ENCODE results near the gene TARS3.
"Not testable (repeated sequence)": the region's sequence is repeated elsewhere in the genome, so short reads cannot be mapped to it uniquely, and the experiment has no call there.

TARS3 gene

DNA sequence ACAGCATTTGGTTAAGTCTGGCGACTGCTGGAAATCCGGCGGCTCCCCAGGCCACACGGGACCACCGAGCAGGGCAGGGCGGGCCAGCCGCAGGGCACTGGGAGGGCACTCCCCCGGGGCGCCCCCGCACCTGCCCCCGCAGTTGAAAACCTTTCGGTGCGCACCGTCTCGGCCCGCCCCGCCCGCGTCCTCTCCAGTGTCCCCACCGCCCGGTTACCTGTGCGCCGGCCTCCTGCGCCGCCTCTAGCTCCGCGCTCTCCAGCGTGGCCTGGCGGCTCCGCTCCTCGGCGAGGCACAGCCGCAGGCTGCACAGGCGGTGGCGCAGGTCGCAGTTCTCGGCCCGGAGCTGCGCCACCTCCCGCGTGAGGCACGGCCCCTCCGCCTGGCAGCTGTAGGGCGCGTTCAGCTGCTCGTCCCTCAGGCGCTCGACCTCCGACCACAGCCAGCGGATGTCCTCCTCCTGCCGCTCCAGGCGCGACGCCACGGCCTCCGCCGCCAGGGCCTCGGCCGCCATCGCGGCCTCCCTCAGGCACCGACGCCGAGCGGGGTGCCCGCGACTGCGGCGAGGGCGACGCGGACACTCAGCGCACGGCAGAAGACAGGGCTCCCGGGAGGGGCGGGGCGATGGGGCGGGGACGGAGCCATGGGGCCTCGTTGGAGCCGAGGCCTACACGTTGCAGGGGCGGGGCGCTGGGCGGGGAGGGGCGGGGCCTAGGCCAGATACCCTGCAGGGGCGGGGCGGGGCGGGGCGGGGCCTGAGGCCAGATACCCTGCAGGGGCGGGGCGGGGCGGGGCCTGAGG, at the start of gene TARS3:
TARS3 (minus strand) TSS at position 600 of the 801 bp plus-strand sequence; CDS start at position 514, 86 bp downstream.
- peak; percentile 77 for DNase-seq (ENCODE audit: low spot score)

DNA sequence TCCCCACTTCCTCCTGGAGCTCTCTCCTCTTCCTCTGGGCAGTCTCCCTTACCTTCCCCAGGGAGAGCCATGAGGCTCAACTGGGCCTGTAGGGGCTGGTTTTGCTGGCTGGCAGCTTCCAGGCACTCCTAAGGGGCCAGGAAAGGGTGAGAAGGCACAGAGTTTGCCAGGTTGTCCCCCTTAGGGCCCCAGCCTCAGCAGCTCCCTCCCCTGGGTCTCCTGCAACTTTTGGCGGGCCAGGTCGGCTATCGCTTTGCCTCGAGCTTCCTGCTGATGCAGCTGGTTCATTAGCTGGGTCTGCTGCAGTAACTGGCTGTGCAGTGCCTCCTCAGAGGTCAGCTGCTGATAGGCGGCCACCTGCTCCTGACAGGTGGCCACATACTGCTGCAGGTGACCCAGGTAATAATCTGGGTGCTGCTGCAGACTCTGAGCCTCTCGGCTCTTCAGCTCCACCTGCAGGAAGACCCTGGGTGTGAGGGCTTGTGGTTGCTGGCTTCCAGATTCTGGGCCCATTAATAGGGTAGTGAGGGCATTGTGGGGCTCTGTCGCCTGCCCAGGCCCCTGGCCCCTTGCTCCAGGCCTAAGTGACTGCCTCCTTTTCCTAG, 49.3 kb upstream of the TARS3 start:
- DNase-seq (ENCODE audit: low spot score), result no peak

GRCh38 chr15:101772921-101773320, 48.6 kb upstream of the TARS3 start:
- DNase-seq (ENCODE audit: low spot score), result no peak

GRCh38 chr15:101767083-101767640, 42.9 kb upstream of the TARS3 start:
- not testable (repeated sequence) for DNase-seq (ENCODE audit: low spot score)

- DNase-seq (ENCODE audit: low spot score), result no peak
Measured at GRCh38 chr15:101765772-101766456, 41.6 kb upstream of the TARS3 start.

GRCh38 chr15:101765340-101765671, 41.0 kb upstream of the TARS3 start:
- DNase-seq (ENCODE audit: low spot score), result not testable (repeated sequence)

DNA sequence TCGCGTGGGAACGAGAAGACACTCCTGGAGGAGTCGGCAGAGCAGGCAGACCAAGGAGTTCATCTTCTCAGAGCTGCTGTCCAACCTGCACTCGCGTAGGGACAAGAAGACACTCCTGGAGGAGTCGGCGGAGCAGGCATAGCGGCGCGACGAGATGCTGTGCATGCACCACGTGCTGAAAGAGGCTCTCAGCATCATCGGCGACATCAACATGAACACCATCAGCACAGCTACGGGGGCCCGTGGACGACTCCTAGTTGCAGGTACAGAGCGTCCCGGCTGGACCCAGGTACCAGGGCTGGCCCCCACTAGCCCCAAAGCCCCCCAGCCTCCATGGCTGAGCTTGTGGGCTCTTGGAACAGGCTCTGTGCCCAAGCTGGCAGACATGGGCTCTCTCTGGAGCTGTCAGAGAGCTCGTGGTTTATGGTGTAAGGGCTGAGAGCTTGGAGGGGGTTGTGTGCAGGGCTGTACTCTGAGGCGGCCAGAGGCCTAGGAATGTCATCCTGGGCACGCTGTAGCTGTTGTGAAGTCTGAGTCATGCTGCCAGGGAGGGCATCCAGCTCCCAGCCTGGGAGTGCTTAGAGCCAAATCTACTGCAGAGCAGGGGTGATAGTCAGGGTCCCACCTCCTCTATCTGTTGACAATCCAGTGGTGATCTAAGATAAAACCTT, 40.5 kb upstream of the TARS3 start:
- DNase-seq (ENCODE audit: low spot score), result not testable (repeated sequence)

GRCh38 chr15:101746716-101747082, 22.4 kb upstream of the TARS3 start:
- DNase-seq (ENCODE audit: low spot score), result not testable (repeated sequence)

DNA sequence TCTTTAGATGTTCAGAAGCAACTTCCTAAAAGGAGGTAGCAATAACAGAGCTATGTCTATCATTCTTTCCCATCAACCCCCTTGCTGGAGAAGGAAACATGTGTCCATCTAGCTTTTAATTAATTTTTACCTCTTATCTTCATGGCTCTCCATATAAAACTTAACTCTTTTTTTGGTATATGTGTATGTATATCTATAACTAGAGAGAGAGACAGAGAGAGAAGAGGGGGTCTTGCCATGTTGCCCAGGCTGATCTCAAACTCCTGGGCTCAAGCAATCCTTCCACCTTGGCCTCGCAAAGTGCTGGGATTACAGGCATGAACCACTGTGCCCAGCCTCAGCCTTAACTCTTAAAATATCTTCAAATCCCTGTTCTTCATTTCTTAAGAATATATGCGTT, 10.6 kb upstream of the TARS3 start:
- not testable (repeated sequence) for DNase-seq (ENCODE audit: low spot score)

DNA sequence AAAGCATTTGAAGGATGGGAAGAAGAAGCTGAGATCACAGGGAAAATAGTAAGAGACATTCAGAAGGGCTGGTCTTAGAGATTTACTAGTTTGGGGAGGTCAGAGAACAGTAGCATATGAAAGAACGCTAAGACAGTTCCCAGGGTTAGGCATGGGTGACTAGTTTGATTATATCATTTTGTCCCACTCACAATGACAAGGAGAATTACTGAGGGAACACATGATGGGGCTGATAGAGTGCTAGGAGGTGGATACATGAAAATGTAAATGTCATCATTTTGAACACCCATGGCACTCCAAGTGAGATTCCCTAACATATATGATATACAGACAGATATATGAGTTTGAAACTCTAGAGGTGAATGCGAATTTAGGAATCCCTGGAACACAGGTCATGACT, 9.3 kb upstream of the TARS3 start:
- no peak for DNase-seq (ENCODE audit: low spot score)

DNA sequence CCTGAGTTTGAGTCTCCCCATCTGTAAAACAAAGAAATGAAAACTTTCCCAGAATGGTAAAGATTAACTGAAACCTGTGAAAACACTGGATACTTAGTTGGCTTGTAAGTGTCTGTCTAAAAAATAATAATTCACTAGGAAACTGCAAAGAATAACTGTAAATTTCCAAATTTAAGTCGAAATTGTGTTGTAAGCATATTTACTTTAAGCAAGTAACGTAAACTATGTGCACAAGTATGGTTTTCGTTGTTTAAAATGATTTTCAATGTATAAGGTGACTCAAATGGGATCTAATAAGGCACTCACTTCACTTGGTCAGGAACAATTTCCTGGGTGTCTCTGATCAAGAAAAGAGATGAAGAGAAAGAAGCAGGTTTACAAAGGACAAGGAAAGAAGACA, 8.5 kb upstream of the TARS3 start:
- no peak for DNase-seq (ENCODE audit: low spot score)

GRCh38 chr15:101731746-101732145, 7.5 kb upstream of the TARS3 start:
- no peak for DNase-seq (ENCODE audit: low spot score)

DNA sequence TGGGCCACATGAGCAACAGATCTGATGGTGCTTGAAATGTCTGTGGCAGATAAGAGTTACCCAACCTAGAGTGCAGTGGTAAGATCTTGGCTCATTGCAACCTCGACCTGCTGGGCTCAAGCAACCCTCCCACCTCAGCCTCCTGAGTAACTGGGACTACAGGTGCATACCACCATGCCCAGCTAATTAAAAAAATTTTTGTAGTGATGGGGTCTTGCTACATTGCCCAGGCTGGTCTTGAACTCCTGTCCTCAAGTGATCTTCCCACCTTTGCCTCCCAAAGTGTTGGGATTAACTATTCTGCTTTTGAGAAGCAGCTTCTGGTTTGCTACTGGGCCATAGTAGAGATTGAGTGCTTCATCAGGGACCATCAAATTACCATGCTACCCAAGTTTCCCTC, 2.9 kb upstream of the TARS3 start:
- DNase-seq (ENCODE audit: low spot score), result no peak

DNA sequence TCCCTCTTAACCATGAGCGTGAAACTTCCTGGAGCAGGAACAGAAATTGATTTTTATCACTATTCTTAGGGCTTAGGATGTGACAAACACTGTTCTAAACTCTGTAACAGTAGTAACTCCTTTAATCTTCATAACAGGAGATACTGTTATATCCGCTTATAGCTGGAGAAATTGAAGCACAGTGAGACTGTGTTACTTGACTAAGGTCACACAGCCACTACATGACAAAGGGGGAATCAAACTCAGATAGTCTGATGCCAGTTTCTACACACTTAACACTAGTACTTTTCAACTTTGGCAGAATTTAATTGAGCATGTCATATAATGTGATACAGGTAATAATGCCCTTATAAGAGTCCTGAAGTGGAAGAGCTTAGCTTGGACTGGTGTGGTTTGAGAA, 800 bp upstream of the TARS3 start:
- no peak for DNase-seq (ENCODE audit: low spot score)

GRCh38 chr15:101724675-101725005, 367 bp upstream of the TARS3 start:
- no peak for DNase-seq (ENCODE audit: low spot score)

DNA sequence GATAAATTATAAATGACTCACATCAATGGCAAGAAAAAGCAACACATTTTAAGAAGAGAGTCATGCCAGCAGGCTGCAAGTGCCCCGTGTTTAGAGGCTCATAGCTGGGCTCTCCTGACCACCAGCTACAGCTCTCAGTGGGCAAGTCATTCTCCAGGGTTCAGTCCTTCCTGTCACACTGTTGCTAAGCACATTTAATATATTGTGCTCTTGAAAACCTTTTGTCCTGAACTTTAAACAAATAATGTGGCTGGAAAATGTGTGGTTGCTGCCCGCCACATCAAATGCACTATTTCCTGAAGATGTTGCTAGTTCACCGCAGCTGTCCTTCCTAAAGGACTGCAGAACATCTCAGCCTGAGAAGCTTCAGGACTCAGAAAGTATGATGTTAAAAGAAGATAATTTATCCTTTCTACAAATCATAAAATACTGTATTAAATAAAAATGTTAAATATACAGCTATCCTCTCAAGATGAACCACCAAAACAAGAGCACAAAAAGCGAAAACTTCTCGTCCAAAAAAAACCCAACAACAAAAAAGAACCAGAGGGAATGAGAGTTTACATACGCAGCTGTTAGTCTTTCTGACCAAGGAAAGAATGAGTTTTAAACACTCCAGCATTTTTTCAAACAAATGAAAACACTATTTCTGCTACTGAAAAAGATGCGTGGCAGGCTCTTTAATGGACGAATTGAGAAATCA, 951 bp downstream of the TARS3 start:
- peak; percentile 21 for DNase-seq (ENCODE audit: low spot score)

GRCh38 chr15:101718896-101719295, 5.4 kb downstream of the TARS3 start:
- DNase-seq (ENCODE audit: low spot score), result no peak

GRCh38 chr15:101712078-101712477, 12.2 kb downstream of the TARS3 start:
- DNase-seq (ENCODE audit: low spot score), result no peak

DNA sequence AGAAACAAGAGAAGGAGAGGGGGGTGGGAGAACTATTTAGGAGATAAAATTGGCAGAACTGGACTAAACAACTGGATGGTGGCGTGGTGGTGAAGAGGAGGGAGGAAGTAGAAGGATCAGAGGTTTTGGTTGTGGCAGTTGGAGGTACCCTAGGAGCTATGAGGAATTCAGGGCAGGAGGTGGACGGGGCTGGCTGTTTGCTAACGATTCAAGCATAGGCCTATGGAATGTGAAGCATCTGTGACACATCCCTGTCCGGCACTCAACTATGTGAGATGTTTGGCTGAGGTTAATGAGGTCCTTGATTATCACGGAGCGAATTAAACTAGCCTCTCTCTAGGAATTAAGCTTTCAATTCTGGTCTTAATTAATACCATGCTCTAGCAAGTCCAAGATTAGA, 13.5 kb downstream of the TARS3 start:
- DNase-seq (ENCODE audit: low spot score), result no peak

GRCh38 chr15:101709466-101709865, 14.8 kb downstream of the TARS3 start:
- DNase-seq (ENCODE audit: low spot score), result no peak

DNA sequence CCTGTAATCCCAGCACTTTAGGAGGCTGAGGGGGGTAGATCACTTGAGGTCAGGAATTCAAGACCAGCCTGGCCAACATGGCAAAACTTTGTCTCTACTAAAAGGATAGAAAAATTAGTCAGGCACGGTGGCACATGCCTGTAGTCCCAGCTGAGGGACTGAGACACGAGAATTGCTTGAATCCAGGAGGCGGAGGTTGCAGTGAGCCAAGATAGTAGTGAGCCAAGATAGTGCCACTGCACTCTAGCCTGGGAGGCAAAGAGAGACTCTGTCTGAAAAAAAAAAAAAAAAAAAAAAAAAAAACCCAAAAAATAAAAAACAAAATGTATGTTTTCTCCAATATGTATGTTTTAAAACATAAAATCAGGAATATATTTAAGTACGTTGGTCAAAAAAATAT, 16.3 kb downstream of the TARS3 start:
- DNase-seq (ENCODE audit: low spot score), result no peak

DNA sequence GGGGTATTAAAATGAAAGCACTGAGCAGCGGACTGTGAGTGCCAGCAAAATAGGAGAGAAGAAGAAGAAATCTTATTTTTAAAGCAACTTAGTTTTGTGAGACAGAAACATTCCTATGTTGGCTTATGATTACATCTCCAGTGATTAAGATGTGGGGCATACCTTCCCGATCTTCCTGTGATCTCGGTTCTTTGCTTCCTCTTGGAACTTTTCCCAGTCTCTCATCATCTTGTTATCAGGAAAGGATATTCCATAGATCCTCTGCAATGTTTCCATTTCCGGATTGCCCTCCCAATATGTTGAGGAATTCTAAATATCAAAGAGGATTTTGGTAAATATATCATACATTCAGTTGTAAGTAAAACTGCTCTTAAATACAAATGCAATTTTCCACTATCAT, 22.2 kb downstream of the TARS3 start:
- DNase-seq (ENCODE audit: low spot score), result peak; percentile 14

Measured in kidney capillary endothelial cell (primary cell).